Gastrocnemius medialis (tissue), 4 donors: ENCODE measurements around the gene PRKACG.

ENCODE experiments used
- POLR2A ChIP-seq, 2 donors: fragments of 450-650 bp; IDR thresholded peaks; one replicate each; pipeline ENCODE4 v1.6.1; 2017; ENCODE audit warnings: antibody characterized with exemption in 2 of 2, mild to moderate bottlenecking in 2 of 2, moderate library complexity in 2 of 2
- TF ChIP-seq, protein P1 (sequence below), 5 experiments: fragments of 450-650 bp in 3 of 5; fragments of 200-600 bp in 2 of 5; sonication (generic) in 2 of 5; IDR thresholded peaks in 4 of 5; conservative IDR thresholded peaks in 1 of 5; 1 replicate in 4 of 5; 2 replicates in 1 of 5; pipeline ENCODE4 v1.5.1; 2016 to 2019; ENCODE audit warnings: antibody characterized with exemption in 5 of 5, mild to moderate bottlenecking in 3 of 5, moderate library complexity in 3 of 5

DNA sequence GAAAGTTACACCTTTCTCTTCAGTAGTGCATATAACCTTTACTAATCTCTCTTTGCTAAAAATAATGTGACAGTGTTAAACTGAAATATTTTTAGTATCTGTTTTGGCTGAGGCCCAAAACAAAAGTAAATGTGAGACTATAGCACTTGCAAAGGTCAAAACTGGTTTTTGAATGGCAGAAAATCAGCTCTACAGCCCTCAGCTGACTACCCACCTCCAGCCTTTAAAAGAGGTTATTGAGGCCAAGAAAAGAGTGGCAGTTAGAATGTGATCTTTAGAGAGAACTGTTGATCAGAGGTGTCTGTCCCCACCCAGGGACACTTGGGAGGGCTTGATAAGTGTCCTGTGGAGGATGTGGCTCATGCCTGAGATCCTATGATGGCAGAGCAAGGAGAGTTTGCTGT lies 30.9 kb downstream of the PRKACG start:
- TF ChIP-seq, protein P1, sequence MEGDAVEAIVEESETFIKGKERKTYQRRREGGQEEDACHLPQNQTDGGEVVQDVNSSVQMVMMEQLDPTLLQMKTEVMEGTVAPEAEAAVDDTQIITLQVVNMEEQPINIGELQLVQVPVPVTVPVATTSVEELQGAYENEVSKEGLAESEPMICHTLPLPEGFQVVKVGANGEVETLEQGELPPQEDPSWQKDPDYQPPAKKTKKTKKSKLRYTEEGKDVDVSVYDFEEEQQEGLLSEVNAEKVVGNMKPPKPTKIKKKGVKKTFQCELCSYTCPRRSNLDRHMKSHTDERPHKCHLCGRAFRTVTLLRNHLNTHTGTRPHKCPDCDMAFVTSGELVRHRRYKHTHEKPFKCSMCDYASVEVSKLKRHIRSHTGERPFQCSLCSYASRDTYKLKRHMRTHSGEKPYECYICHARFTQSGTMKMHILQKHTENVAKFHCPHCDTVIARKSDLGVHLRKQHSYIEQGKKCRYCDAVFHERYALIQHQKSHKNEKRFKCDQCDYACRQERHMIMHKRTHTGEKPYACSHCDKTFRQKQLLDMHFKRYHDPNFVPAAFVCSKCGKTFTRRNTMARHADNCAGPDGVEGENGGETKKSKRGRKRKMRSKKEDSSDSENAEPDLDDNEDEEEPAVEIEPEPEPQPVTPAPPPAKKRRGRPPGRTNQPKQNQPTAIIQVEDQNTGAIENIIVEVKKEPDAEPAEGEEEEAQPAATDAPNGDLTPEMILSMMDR (IDR thresholded peaks at IDR 0.05 in 4 of 5, conservative IDR thresholded peaks at IDR 0.05 in 1 of 5), result no peak
- TF ChIP-seq POLR2A (IDR thresholded peaks at IDR 0.05), result no peak
